Activated CD8-positive, alpha-beta memory T cell treated with anti-CD3 and anti-CD28 coated beads, Interleukin-2, amount 50 U/mL, for 4 hours (primary cell): Measurements from ENCODE around the gene FGD2.
"Not testable (repeated sequence)": the region's sequence is repeated elsewhere in the genome, so short reads cannot be mapped to it uniquely, and the experiment has no call there.

Experiments
- DNase-seq: peaks from one replicate; pipeline ENCODE4 v3.0.0-alpha.2; 2020

The FGD2 gene

GRCh38 chr6:36971921-36972673 is 33.4 kb upstream of the FGD2 start:
- no peak for DNase-seq

GRCh38 chr6:36973190-36973589 is 32.3 kb upstream of the FGD2 start:
- DNase-seq = no peak

GRCh38 chr6:36973647-36974046 is 31.8 kb upstream of the FGD2 start:
- no peak for DNase-seq

- no peak for DNase-seq
These were observed 30.0 kb upstream of the FGD2 start for GRCh38 chr6:36975231-36976006.

GRCh38 chr6:36976007-36976264 is 29.5 kb upstream of the FGD2 start:
- DNase-seq = no peak

GRCh38 chr6:36976509-36976908 is 28.9 kb upstream of the FGD2 start:
- DNase-seq = no peak

GRCh38 chr6:36976931-36977330 is 28.5 kb upstream of the FGD2 start:
- DNase-seq = no peak

- no peak for DNase-seq
These were observed 27.9 kb upstream of the FGD2 start for GRCh38 chr6:36977470-36977941.

GRCh38 chr6:36978421-36979346 is 26.8 kb upstream of the FGD2 start:
- no peak for DNase-seq

- no peak for DNase-seq
These were observed 26.1 kb upstream of the FGD2 start for GRCh38 chr6:36979347-36979742.

- DNase-seq = no peak
These were observed 25.3 kb upstream of the FGD2 start for GRCh38 chr6:36980129-36980528.

GRCh38 chr6:36980876-36981619 is 24.4 kb upstream of the FGD2 start:
- no peak for DNase-seq

- no peak for DNase-seq
These were observed 21.9 kb upstream of the FGD2 start for GRCh38 chr6:36983538-36983937.

- peak; percentile 62 for DNase-seq
These were observed 20.7 kb upstream of the FGD2 start for GRCh38 chr6:36984581-36985416.

GRCh38 chr6:36985417-36985807 is 20.0 kb upstream of the FGD2 start:
- DNase-seq = no peak

- peak; percentile 86 for DNase-seq
These were observed 19.4 kb upstream of the FGD2 start, which contains the start of gene MTCH1 for GRCh38 chr6:36985808-36986703. TSS of gene MTCH1 (minus strand) at chr6:36986196. CDS start at chr6:36986173, 23 bp downstream.

GRCh38 chr6:36986704-36987047 is 18.8 kb upstream of the FGD2 start:
- no peak for DNase-seq

GRCh38 chr6:36989264-36989663 is 16.2 kb upstream of the FGD2 start:
- DNase-seq = no peak

GRCh38 chr6:36990401-36990800 is 15.1 kb upstream of the FGD2 start:
- not testable (repeated sequence) for DNase-seq
